ENCODE data around the gene WDFY4. TPM values are rescaled to one million over a fixed set of nuclear protein-coding genes. Genes with fewer than 3 reads are reported as not detected.

WDFY4 gene
- total and polyA plus RNA-seq, 2 donors (not counting 3 experiments of a cell fraction or from before 2014, with no cell fraction given): 10.1 to 10.2 TPM

DNA sequence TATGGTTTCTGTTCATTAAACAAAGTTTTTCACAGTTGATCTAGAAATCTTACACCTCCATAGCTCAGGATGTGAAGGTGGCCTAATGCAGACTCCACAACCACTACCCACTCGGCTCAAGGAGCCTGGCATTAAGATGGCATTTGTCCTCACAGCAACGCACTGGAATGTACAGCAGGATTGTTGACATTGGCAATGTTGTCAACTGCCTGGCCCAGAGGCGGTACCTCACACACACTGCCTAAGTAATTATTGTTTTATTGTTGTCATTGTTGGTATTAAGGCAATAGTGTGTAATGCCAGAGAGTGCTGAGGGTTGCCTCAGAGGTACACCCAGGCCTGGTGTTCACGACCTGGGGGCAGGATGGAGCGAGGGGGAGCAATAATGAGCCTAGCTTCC is 216.6 kb downstream of the WDFY4 start:
- H3K4me3 ChIP-seq (replicated peaks in 1 of 3; ENCODE audit: insufficient read depth in 1 of 3, low read depth in 1 of 3, low read length in 3 of 3): no peak overlapping the region
- no peak overlapping the region for H2AFZ ChIP-seq (ENCODE audit: low read depth, low read length)
- no peaks in the 10 kb centered on the region for H4K20me1 ChIP-seq (replicated peaks; ENCODE audit: control insufficient read depth, extremely low read depth, insufficient read depth, low read length)
- peak; percentile 3 for DNase-seq (ENCODE audit: low read depth, low spot score)
- ChIA-PET POLR2A (no interaction called here), CTCF (no interaction called here)
- no peak overlapping the region for H3K9ac ChIP-seq (replicated peaks; ENCODE audit: extremely low read depth, insufficient read depth, low read length)
- TF ChIP-seq POLR2AphosphoS5 (IDR thresholded peaks at IDR 0.05; ENCODE audit: insufficient read depth, low read depth, low read length) (no peak), JUN (IDR thresholded peaks at IDR 0.05; ENCODE audit: borderline replicate concordance, insufficient read depth, insufficient read length, low read depth) (no peak), GATA2 (IDR thresholded peaks at IDR 0.05; ENCODE audit: insufficient read depth, insufficient read length, low read depth, low read length) (no peak), POLR2A (IDR thresholded peaks at IDR 0.05; ENCODE audit: low read depth, low read length) (no peak), MYC (IDR thresholded peaks at IDR 0.05; ENCODE audit: low read depth, low read length) (no peak), EZH2 (IDR thresholded peaks at IDR 0.05; ENCODE audit: borderline replicate concordance, low read depth, low read length, severe bottlenecking) (no peak), FOS (IDR thresholded peaks at IDR 0.05; ENCODE audit: borderline replicate concordance, insufficient read depth, low read length) (no peak)
- TF ChIP-seq, protein P1, sequence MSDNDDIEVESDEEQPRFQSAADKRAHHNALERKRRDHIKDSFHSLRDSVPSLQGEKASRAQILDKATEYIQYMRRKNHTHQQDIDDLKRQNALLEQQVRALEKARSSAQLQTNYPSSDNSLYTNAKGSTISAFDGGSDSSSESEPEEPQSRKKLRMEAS (IDR thresholded peaks at IDR 0.05; ENCODE audit: insufficient read depth, insufficient read length): no peak
- TF ChIP-seq, protein P2, sequence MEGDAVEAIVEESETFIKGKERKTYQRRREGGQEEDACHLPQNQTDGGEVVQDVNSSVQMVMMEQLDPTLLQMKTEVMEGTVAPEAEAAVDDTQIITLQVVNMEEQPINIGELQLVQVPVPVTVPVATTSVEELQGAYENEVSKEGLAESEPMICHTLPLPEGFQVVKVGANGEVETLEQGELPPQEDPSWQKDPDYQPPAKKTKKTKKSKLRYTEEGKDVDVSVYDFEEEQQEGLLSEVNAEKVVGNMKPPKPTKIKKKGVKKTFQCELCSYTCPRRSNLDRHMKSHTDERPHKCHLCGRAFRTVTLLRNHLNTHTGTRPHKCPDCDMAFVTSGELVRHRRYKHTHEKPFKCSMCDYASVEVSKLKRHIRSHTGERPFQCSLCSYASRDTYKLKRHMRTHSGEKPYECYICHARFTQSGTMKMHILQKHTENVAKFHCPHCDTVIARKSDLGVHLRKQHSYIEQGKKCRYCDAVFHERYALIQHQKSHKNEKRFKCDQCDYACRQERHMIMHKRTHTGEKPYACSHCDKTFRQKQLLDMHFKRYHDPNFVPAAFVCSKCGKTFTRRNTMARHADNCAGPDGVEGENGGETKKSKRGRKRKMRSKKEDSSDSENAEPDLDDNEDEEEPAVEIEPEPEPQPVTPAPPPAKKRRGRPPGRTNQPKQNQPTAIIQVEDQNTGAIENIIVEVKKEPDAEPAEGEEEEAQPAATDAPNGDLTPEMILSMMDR (IDR thresholded peaks at IDR 0.05; ENCODE audit: extremely low read depth in 1 of 2, insufficient read depth in 1 of 2, low read depth in 1 of 2, low read length in 2 of 2): no peak
- dilution Hi-C loops (cut with MboI; ENCODE audit: extremely low pct_ligation_motif_present, low sequenced_read_pairs): no loop called here
- no peaks in the 10 kb centered on the region for H3K4me1 ChIP-seq (ENCODE audit: control insufficient read depth, extremely low read depth, insufficient read depth, low read length)
- H3K4me2 ChIP-seq (ENCODE audit: insufficient read depth, low read length): no peak overlapping the region
- H3K27me3 ChIP-seq (ENCODE audit: control insufficient read depth in 2 of 2, insufficient read depth in 2 of 2, low read length in 2 of 2): no peaks in the 10 kb centered on the region
- intact Hi-C loops (cut with micrococcal nuclease): no loop called here
- H3K27ac ChIP-seq (ENCODE audit: insufficient read depth, low read depth, low read length): no peak overlapping the region
- H3K9me1 ChIP-seq (replicated peaks; ENCODE audit: control insufficient read depth, extremely low read depth, insufficient read depth, low read length): no peaks in the 10 kb centered on the region
- no peaks in the 10 kb centered on the region for H3K9me3 ChIP-seq (replicated peaks; ENCODE audit: control insufficient read depth, insufficient read depth, low read length)
- FAIRE-seq: no peak
- BruUV-seq (replicated peaks): no TSS peak
- no peaks in the 10 kb centered on the region for H3K79me2 ChIP-seq (ENCODE audit: control insufficient read depth, insufficient read depth, low read length)
- H3K36me3 ChIP-seq (ENCODE audit: control insufficient read depth in 2 of 2, extremely low read depth in 1 of 2, insufficient read depth in 2 of 2, low read length in 2 of 2): no peaks in the 10 kb centered on the region
